Eye (tissue), 1 donor: ENCODE data around the gene CRB3.
"Not testable (repeated sequence)": the region's sequence is repeated elsewhere in the genome, so short reads cannot be mapped to it uniquely, and the experiment has no call there.

Experiments used
- DNase-seq: peaks from one replicate; pipeline ENCODE4 v3.0.0-alpha.2; 2015

Gene CRB3

GRCh38 chr19:6498294-6499036, 34.4 kb downstream of the CRB3 start:
- no peak for DNase-seq

GRCh38 chr19:6499052-6499790, 35.1 kb downstream of the CRB3 start:
- DNase-seq = no peak

GRCh38 chr19:6500837-6501739, 37.0 kb downstream of the CRB3 start:
- no peak for DNase-seq

- DNase-seq = peak; percentile 74
Observed at GRCh38 chr19:6501740-6502648, 37.9 kb downstream of the CRB3 start, which contains the start of gene TUBB4A. Gene TUBB4A, minus strand, starts transcription at chr19:6502309. Its CDS starts 97 bp downstream, at chr19:6502212.

- no peak for DNase-seq
Observed at GRCh38 chr19:6503407-6504201, 39.5 kb downstream of the CRB3 start.

- not testable (repeated sequence) for DNase-seq
Observed at GRCh38 chr19:6508028-6508771, 44.1 kb downstream of the CRB3 start.

- peak; percentile 69 for DNase-seq
Observed at GRCh38 chr19:6509118-6509971, 45.3 kb downstream of the CRB3 start.

- DNase-seq = no peak
Observed at GRCh38 chr19:6510618-6511017, 46.5 kb downstream of the CRB3 start.

GRCh38 chr19:6514089-6514488, 50.0 kb downstream of the CRB3 start:
- no peak for DNase-seq

- no peak for DNase-seq
Observed at GRCh38 chr19:6514926-6515544, 51.0 kb downstream of the CRB3 start.

- peak; percentile 98 for DNase-seq
Observed at GRCh38 chr19:6516018-6516658, 52.1 kb downstream of the CRB3 start.
